GM12878 (cell line): ENCODE results near the gene UNC119.

Source experiments
- CREB1 ChIP-seq: IDR thresholded peaks from 2 replicates; pipeline ENCODE4 v1.6.1; 2012; ENCODE audit warnings: low read depth, mild to moderate bottlenecking, inconsistent platforms
- LARP7 ChIP-seq: fragments of 450-650 bp; IDR thresholded peaks from 2 replicates; pipeline ENCODE4 v1.6.1; 2017; ENCODE audit warnings: mild to moderate bottlenecking
- NFIC ChIP-seq: IDR thresholded peaks from 2 replicates; pipeline ENCODE4 v1.6.1; 2012; ENCODE audit warnings: low read depth, mild to moderate bottlenecking, inconsistent platforms, low read length, moderate library complexity
- POLR2A ChIP-seq: IDR thresholded peaks from 2 replicates; pipeline ENCODE4 v1.6.1; 2011; ENCODE audit warnings: low read depth, mild to moderate bottlenecking, low read length
- POLR2AphosphoS5 ChIP-seq: IDR thresholded peaks from 2 replicates; pipeline ENCODE4 v1.6.1; 2011; ENCODE audit warnings: mild to moderate bottlenecking, low read length, inconsistent platforms
- RAD21 ChIP-seq: IDR thresholded peaks from 2 replicates; pipeline ENCODE4 v1.6.1; 2011; ENCODE audit warnings: mild to moderate bottlenecking, low read depth, low read length, moderate library complexity; ENCODE audit not compliant: insufficient read depth
- SIX5 ChIP-seq: IDR thresholded peaks from 2 replicates; pipeline ENCODE4 v1.6.1; 2011; ENCODE audit warnings: mild to moderate bottlenecking, low read depth, low read length, moderate library complexity; ENCODE audit not compliant: severe bottlenecking
- TARDBP ChIP-seq: IDR thresholded peaks from 2 replicates; pipeline ENCODE4 v1.6.1; 2016; ENCODE audit warnings: borderline replicate concordance
- TBL1XR1 ChIP-seq: IDR thresholded peaks from 2 replicates; pipeline ENCODE4 v1.6.1; 2012; ENCODE audit warnings: low read depth, low read length, improper control_type of control experiment
- ZSCAN29 ChIP-seq: fragments of 450-650 bp; IDR thresholded peaks from 2 replicates; pipeline ENCODE4 v1.6.1; 2017; ENCODE audit warnings: mild to moderate bottlenecking, moderate library complexity
- TF ChIP-seq, protein P1 (sequence below), 3 experiments: IDR thresholded peaks in 2 of 3; conservative IDR thresholded peaks in 1 of 3; 2 replicates each; pipeline ENCODE4 v1.5.1; 2011; ENCODE audit warnings: low read depth in 3 of 3, low read length in 3 of 3, mild to moderate bottlenecking in 3 of 3, control low read depth in 2 of 3, moderate library complexity in 2 of 3, inconsistent platforms in 1 of 3, mixed read lengths in 1 of 3; ENCODE audit not compliant: control insufficient read depth in 2 of 3, insufficient read depth in 1 of 3; ENCODE audit errors: extremely low read depth in 1 of 3
- TF ChIP-seq, protein P2 (sequence below): IDR thresholded peaks from 2 replicates; pipeline ENCODE4 v1.6.1; 2012; ENCODE audit warnings: low read depth, low read length, improper control_type of control experiment

DNA sequence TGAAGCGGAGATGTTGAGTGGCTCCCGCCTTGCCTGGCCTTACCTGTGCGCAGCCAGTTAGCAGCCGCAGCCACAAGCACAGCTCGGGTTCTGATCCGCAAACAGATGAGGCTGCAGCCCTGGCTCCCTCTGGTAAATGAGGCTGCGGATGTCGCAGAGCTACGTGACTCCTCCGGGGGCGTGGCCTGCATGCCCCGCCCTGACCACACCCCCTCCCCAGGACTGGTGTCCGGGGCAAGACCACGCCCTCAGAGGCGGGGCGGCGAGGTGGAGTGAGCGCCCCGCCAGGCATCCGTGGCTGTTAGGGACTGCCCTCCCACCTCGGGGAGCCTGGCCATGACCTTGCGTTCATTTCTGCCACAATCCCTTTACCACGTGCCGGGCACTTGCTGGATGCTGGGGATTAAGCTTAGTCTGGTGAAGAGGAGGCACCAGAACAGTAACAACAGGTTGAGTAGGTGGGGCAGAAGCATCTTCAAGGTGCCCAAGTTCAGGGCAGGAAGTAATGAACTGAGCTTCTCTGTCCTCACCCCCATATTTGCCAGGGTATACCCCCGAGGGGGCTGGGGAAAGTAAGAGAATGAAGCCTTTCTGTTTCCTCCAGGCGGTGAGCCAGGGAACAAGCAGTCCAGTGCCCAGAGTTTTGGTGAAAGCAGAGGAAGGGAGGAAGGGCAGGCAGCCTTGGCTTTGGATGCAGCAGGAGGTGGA, 24.5 kb upstream of the UNC119 start, which contains the start of gene ALDOC:
- peak; percentile 91 for TF ChIP-seq POLR2AphosphoS5
- TF ChIP-seq, protein P1, sequence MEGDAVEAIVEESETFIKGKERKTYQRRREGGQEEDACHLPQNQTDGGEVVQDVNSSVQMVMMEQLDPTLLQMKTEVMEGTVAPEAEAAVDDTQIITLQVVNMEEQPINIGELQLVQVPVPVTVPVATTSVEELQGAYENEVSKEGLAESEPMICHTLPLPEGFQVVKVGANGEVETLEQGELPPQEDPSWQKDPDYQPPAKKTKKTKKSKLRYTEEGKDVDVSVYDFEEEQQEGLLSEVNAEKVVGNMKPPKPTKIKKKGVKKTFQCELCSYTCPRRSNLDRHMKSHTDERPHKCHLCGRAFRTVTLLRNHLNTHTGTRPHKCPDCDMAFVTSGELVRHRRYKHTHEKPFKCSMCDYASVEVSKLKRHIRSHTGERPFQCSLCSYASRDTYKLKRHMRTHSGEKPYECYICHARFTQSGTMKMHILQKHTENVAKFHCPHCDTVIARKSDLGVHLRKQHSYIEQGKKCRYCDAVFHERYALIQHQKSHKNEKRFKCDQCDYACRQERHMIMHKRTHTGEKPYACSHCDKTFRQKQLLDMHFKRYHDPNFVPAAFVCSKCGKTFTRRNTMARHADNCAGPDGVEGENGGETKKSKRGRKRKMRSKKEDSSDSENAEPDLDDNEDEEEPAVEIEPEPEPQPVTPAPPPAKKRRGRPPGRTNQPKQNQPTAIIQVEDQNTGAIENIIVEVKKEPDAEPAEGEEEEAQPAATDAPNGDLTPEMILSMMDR (IDR thresholded peaks at IDR 0.05 in 2 of 3, conservative IDR thresholded peaks at IDR 0.05 in 1 of 3; ENCODE audit: control insufficient read depth in 2 of 3, extremely low read depth in 1 of 3, insufficient read depth in 1 of 3, low read depth in 3 of 3, low read length in 3 of 3) = no peak
- TF ChIP-seq, protein P2, sequence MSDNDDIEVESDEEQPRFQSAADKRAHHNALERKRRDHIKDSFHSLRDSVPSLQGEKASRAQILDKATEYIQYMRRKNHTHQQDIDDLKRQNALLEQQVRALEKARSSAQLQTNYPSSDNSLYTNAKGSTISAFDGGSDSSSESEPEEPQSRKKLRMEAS = peak; percentile 77; the same call in 1 of the 2 replicates
- no peak for TF ChIP-seq NFIC
- no peak for TF ChIP-seq TBL1XR1
- TF ChIP-seq SIX5 = no peak
- TF ChIP-seq TARDBP = no peak
- peak; percentile 82 for TF ChIP-seq POLR2A
- TF ChIP-seq RAD21 = no peak
- no peak for TF ChIP-seq LARP7
- peak; percentile 52; the same call in 1 of the 2 replicates for TF ChIP-seq CREB1
- no peak for TF ChIP-seq ZSCAN29
